ENCODE measurements around the gene CYP4F11.

DNA sequence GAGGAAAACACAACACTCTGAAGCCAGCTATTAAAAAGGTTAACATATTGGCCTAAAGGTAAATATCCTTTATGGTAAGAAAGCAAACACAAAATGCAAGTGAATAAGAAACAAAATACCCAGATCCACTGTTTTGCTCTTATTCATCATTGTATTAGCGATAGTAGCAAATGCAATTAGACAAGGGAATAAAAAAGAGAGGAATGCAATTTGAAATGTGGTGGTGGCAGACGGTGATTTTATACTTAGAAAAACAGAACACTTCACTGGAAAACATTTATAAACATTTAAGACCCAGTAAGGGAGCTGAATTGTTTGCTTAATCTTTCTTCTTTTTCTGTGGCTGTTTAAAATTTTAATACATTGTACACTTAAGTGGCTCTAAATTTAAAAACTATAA, 19.2 kb downstream of the CYP4F11 start:
- no peak for TF ChIP-seq EZH2 (IDR thresholded peaks at IDR 0.05; ENCODE audit: insufficient read depth, low read length)
- TF ChIP-seq, protein P1, sequence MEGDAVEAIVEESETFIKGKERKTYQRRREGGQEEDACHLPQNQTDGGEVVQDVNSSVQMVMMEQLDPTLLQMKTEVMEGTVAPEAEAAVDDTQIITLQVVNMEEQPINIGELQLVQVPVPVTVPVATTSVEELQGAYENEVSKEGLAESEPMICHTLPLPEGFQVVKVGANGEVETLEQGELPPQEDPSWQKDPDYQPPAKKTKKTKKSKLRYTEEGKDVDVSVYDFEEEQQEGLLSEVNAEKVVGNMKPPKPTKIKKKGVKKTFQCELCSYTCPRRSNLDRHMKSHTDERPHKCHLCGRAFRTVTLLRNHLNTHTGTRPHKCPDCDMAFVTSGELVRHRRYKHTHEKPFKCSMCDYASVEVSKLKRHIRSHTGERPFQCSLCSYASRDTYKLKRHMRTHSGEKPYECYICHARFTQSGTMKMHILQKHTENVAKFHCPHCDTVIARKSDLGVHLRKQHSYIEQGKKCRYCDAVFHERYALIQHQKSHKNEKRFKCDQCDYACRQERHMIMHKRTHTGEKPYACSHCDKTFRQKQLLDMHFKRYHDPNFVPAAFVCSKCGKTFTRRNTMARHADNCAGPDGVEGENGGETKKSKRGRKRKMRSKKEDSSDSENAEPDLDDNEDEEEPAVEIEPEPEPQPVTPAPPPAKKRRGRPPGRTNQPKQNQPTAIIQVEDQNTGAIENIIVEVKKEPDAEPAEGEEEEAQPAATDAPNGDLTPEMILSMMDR (IDR thresholded peaks at IDR 0.05; ENCODE audit: insufficient read depth, low read depth, low read length), result no peak
